Caco-2 (cell line): Measurements from ENCODE around the gene NOVA1. TPM values are rescaled to one million over a fixed set of nuclear protein-coding genes. Genes with fewer than 3 reads are reported as not detected.

Experiments used
- BruUV-seq: library from RNA; stranded (reverse); fragments of 400-500 nt; replicated peaks from 2 replicates; lab custom pipeline; 2021; lab: Mats Ljungman, UMichigan
- CTCF ChIA-PET: fragments of 300-600 bp; sonication (Branson Sonifier 250); formaldehyde crosslinking; loops from one replicate; lab custom pipeline; 2022; ENCODE audit warnings: antibody characterized with exemption; lab: Charles Lee
- POLR2A ChIA-PET: fragments of 300-600 bp; sonication (Branson Sonifier 250); formaldehyde crosslinking; loops from one replicate; lab custom pipeline; 2022; ENCODE audit warnings: antibody characterized with exemption; lab: Charles Lee
- DNase-seq, 2 experiments: peaks; one replicate each; pipeline versions ENCODE4 v3.0.0 to v3.0.0-alpha.2; 2020 to 2022
- H3K27me3 ChIP-seq: replicated peaks from 2 replicates; pipeline ENCODE4 v1.6.0; 2011; ENCODE audit warnings: low read length; ENCODE audit not compliant: control insufficient read depth, insufficient read depth
- H3K36me3 ChIP-seq: 2 replicates; pipeline ENCODE4 v1.5.1; 2011; ENCODE audit warnings: low read length; ENCODE audit not compliant: control insufficient read depth, insufficient read depth
- H3K4me1 ChIP-seq: fragments of 250-450 bp; sonication (Bioruptor Pico); 2 replicates; pipeline ENCODE4 v1.5.1; 2020; ENCODE audit warnings: mild to moderate bottlenecking
- H3K4me3 ChIP-seq: 2 replicates; pipeline ENCODE4 v1.5.1; 2011; ENCODE audit warnings: low read depth, mild to moderate bottlenecking, control low read depth, low read length
- H3K9me3 ChIP-seq: fragments of 250-450 bp; sonication (Bioruptor Pico); 2 replicates; pipeline ENCODE4 v1.5.1; 2020; ENCODE audit warnings: mild to moderate bottlenecking, moderate library complexity
- H3K27ac Mint-ChIP-seq: one replicate; pipeline ENCODE4 v1.8.0; 2022; ENCODE audit warnings: mixed read lengths; ENCODE audit not compliant: unreplicated experiment
- H3K27me3 Mint-ChIP-seq: one replicate; pipeline ENCODE4 v1.8.0; 2022; ENCODE audit warnings: mixed read lengths; ENCODE audit not compliant: insufficient read depth, unreplicated experiment
- H3K36me3 Mint-ChIP-seq: one replicate; pipeline ENCODE4 v1.8.0; 2022; ENCODE audit warnings: mild to moderate bottlenecking, mixed read lengths; ENCODE audit not compliant: insufficient read depth, unreplicated experiment
- H3K4me1 Mint-ChIP-seq: one replicate; pipeline ENCODE4 v1.8.0; 2022; ENCODE audit warnings: low read depth, mixed read lengths; ENCODE audit not compliant: unreplicated experiment
- H3K4me3 Mint-ChIP-seq: one replicate; pipeline ENCODE4 v1.8.0; 2022; ENCODE audit warnings: mild to moderate bottlenecking, moderate library complexity, mixed read lengths; ENCODE audit not compliant: unreplicated experiment
- H3K9me3 Mint-ChIP-seq: one replicate; pipeline ENCODE4 v1.8.0; 2022; ENCODE audit warnings: mixed read lengths; ENCODE audit not compliant: unreplicated experiment
- intact Hi-C: fragments of 100-400 bp; cut with micrococcal nuclease; formaldehyde crosslinking; loops from one replicate; pipeline ENCODE4 v1.10.0; 2022; ENCODE audit not compliant: unreplicated experiment
- total RNA-seq: library from RNA; stranded (reverse); gene quantifications from 2 replicates; pipeline ENCODE4 v1.2.3, GENCODE V29; 2022
- TF ChIP-seq, protein P1 (sequence below), 2 experiments: fragments of 200-600 bp in 1 of 2; IDR thresholded peaks; 1 replicate in 1 of 2; 2 replicates in 1 of 2; pipeline versions ENCODE4 v1.5.1 to v1.8.0; 2011 to 2022; ENCODE audit warnings: antibody characterized with exemption in 1 of 2, control low read depth in 1 of 2, inconsistent platforms in 1 of 2, low read depth in 1 of 2, low read length in 1 of 2, mild to moderate bottlenecking in 1 of 2, moderate library complexity in 1 of 2; ENCODE audit not compliant: insufficient read depth in 1 of 2, severe bottlenecking in 1 of 2, unreplicated experiment in 1 of 2

NOVA1 gene
- total RNA-seq, 1 experiment from 2014 or later = not detected

DNA sequence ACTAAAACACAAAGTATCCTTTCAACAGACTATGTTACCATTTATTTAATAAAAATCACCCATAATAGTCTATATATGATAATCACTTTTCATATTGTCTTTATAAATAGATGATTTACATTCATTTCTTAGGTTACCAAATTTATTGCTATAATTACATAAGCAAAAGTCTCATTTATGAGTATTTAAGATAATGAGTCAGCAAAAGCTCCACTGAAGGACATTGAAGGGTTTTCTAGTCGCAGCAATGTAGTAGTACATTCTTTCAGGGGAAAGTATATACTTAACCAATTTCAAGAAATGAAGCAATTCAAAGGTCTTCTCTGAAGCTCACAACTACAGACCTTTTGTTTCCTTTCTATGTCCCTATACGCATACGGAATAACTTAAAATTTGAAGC lies 110.9 kb downstream of the NOVA1 start:
- Mint-ChIP-seq H3K4me3 (no peak overlapping the region), H3K36me3 (no peaks in the 10 kb centered on the region), H3K4me1 (no peaks in the 10 kb centered on the region), H3K27me3 (no peaks in the 10 kb centered on the region), H3K9me3 (no peaks in the 10 kb centered on the region), H3K27ac (no peak overlapping the region)
- ChIA-PET POLR2A (no interaction called here), CTCF (no interaction called here)
- TF ChIP-seq, protein P1, sequence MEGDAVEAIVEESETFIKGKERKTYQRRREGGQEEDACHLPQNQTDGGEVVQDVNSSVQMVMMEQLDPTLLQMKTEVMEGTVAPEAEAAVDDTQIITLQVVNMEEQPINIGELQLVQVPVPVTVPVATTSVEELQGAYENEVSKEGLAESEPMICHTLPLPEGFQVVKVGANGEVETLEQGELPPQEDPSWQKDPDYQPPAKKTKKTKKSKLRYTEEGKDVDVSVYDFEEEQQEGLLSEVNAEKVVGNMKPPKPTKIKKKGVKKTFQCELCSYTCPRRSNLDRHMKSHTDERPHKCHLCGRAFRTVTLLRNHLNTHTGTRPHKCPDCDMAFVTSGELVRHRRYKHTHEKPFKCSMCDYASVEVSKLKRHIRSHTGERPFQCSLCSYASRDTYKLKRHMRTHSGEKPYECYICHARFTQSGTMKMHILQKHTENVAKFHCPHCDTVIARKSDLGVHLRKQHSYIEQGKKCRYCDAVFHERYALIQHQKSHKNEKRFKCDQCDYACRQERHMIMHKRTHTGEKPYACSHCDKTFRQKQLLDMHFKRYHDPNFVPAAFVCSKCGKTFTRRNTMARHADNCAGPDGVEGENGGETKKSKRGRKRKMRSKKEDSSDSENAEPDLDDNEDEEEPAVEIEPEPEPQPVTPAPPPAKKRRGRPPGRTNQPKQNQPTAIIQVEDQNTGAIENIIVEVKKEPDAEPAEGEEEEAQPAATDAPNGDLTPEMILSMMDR (IDR thresholded peaks at IDR 0.05; ENCODE audit: insufficient read depth in 1 of 2, low read depth in 1 of 2, low read length in 1 of 2, severe bottlenecking in 1 of 2, unreplicated experiment in 1 of 2) = no peak
- H3K4me3 ChIP-seq = no peak overlapping the region
- H3K9me3 ChIP-seq = no peaks in the 10 kb centered on the region
- no peaks in the 10 kb centered on the region for H3K36me3 ChIP-seq
- DNase-seq = no peak
- no TSS peak for BruUV-seq
- intact Hi-C loops = no loop called here
- H3K4me1 ChIP-seq = no peaks in the 10 kb centered on the region
- H3K27me3 ChIP-seq = no peaks in the 10 kb centered on the region

DNA sequence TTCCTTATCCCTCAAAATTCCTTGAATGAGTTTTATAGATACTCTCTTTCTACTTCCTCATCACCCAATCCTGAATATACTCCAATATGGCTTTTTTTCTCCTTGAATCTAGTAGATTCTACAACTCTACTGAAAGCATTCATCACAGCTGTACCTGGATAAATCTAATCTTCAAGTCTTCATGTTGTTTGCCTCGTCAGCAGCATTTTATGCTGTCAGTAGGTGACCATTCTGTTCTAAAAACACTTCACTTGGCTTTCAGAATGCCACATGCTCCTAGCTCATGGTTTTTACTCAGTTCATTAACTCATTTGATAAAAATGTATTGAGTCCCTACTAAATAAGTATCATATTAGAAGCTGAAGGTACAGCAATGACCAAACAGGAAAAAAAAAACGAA lies 113.3 kb downstream of the NOVA1 start:
- Histone ChIP-seq H3K4me1 (no peaks in the 10 kb centered on the region), H3K9me3 (no peaks in the 10 kb centered on the region), H3K27me3 (no peaks in the 10 kb centered on the region), H3K36me3 (no peaks in the 10 kb centered on the region), H3K4me3 (no peak overlapping the region)
- Mint-ChIP-seq H3K27ac (no peak overlapping the region), H3K9me3 (no peaks in the 10 kb centered on the region), H3K27me3 (no peaks in the 10 kb centered on the region), H3K4me1 (no peaks in the 10 kb centered on the region), H3K4me3 (no peak overlapping the region), H3K36me3 (no peaks in the 10 kb centered on the region)
- DNase-seq = no peak
- TF ChIP-seq, protein P1 (IDR thresholded peaks at IDR 0.05; ENCODE audit: insufficient read depth in 1 of 2, low read depth in 1 of 2, low read length in 1 of 2, severe bottlenecking in 1 of 2, unreplicated experiment in 1 of 2) = no peak
- intact Hi-C loops = no loop called here
- CTCF ChIA-PET = no interaction called here
- POLR2A ChIA-PET = interaction anchor here (0.6 kb wide), 1 partner anchor 47 kb away, joined by 3 read pairs; no protein-coding TSS in a partner anchor
- BruUV-seq = no TSS peak

DNA sequence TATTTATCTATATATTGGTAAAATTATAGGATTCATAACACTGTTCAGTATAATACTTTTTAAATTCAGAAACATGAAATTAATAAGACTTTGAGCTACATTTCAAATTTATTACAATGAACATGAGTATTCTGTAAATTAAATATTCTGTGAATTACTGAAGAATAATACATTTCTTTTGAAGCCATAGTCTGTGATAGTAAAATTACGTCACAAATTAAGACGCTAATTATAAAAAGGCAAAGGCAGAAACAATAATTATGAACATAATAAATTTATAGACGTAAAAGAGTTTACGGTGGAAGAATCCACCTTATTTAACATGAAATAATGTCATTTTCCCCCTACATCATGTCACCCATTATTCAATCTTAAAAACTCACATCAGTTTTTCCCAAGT lies 118.9 kb downstream of the NOVA1 start:
- no peaks in the 10 kb centered on the region for H3K36me3 Mint-ChIP-seq
- no peaks in the 10 kb centered on the region for H3K27me3 ChIP-seq
- H3K4me1 ChIP-seq = no peaks in the 10 kb centered on the region
- no peaks in the 10 kb centered on the region for H3K36me3 ChIP-seq
- ChIA-PET CTCF (no interaction called here), POLR2A (no interaction called here)
- no peaks in the 10 kb centered on the region for H3K9me3 Mint-ChIP-seq
- no TSS peak for BruUV-seq
- intact Hi-C loops = no loop called here
- no peaks in the 10 kb centered on the region for H3K9me3 ChIP-seq
- TF ChIP-seq, protein P1 (IDR thresholded peaks at IDR 0.05; ENCODE audit: insufficient read depth in 1 of 2, low read depth in 1 of 2, low read length in 1 of 2, severe bottlenecking in 1 of 2, unreplicated experiment in 1 of 2) = no peak
- no peak for DNase-seq
- no peaks in the 10 kb centered on the region for H3K27me3 Mint-ChIP-seq
- H3K4me3 ChIP-seq = no peak overlapping the region
- no peak overlapping the region for H3K4me3 Mint-ChIP-seq
- no peaks in the 10 kb centered on the region for H3K4me1 Mint-ChIP-seq
- H3K27ac Mint-ChIP-seq = no peak overlapping the region
